GM19324 (cell line): ENCODE measurements around the gene DCDC2.
"Not testable (repeated sequence)": the region's sequence is repeated elsewhere in the genome, so short reads cannot be mapped to it uniquely, and the experiment has no call there.

Experiments used
- ATAC-seq: cut with Tn5 transposase; IDR thresholded peaks from one replicate; pipeline ENCODE4 v1.9.1; 2021; ENCODE audit warnings: mild to moderate bottlenecking, moderate library complexity; ENCODE audit not compliant: unreplicated experiment, low FRiP score

Gene DCDC2

DNA sequence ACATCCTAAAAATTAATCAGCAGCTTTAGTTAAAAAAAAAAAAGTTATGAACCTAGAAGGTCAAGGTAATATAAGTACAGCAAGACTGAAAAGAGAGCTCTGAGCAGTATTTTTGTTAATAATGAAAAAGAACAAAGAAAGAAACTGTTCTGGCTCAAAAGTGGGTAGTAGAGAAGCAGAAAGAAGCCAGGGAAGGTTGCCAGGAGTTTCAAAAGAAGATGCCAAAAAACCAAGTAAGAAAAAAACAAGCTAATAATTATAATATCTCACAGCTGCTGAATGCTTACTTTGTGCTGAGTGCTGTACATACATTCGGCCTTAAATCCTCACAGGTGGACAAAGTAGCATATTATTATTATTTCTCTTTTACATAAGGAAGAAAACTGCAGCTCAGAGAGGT lies 200.0 kb downstream of the DCDC2 start:
- no peak for ATAC-seq

DNA sequence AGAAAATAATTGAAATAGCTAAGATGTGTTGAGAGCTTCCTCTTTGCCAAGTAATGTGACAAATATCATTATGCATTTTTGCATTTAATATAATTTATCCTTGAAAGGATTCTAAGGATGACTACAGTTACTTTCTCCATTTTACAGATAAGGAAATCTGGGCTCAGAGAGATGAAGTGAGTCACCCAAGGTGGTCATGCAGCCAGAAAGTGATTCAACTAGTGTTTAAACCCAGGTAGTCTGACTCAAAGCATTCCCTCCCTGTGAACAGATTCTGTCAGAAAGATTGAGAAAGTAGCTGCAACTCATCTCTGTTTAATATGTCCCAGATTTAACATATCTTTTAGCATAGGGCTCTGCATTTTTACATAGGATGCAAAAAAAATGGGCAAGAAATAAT lies 203.7 kb downstream of the DCDC2 start:
- no peak for ATAC-seq

DNA sequence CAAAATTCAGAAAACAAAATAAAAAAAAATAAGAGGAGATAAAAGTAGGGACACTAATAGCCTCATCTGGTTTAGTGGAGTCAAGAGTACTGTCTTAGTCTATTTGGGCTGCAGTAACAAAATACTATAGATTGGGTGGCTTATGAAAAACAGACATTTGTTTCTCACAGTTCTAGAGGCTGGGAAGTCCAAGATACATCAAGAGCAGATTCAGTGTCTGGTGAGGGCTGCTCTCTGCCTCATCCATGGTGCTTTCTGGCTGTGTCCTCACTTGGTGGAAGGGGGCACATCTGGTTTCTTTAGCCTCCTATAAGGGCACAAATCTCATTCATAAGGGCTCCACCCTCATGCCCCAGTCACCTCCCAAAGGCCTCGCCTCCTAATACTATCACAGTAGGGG lies 205.8 kb downstream of the DCDC2 start:
- ATAC-seq: no peak

DNA sequence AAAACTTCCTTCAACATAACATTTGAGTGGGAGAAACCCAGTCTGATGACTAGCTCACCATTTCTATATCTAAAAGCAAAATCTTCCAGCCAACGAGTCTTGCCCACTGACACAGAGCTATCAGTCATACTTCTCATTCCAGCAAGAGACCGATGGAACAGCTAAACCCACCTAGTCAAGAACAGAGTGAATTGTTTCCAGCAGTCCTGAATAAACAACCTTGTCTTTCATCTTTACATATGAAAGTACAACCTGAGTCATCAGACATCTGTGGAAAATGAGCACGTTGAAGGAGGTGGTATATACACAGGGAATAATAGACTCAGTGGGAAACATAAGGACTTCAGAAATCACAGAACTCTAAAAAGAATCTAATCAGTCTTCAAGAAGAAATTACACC lies 208.0 kb downstream of the DCDC2 start:
- no peak for ATAC-seq

DNA sequence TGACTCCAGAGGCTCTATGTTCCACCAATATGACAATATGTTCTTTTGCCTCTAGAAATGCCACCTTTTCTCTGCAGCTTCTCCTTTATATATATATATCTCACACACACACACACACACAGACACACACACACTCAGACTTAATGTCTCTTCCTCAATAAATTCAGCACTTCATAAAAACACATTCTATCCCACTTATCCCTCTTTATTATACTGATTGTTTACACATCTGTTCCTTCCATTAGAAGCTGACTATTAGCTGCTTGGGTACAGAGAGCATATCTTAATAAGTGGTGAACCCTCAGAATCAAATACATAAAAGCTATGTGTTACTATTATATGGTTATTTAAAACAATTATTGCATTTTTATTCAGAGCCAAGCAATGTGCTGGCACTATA lies 208.6 kb downstream of the DCDC2 start:
- no peak for ATAC-seq

DNA sequence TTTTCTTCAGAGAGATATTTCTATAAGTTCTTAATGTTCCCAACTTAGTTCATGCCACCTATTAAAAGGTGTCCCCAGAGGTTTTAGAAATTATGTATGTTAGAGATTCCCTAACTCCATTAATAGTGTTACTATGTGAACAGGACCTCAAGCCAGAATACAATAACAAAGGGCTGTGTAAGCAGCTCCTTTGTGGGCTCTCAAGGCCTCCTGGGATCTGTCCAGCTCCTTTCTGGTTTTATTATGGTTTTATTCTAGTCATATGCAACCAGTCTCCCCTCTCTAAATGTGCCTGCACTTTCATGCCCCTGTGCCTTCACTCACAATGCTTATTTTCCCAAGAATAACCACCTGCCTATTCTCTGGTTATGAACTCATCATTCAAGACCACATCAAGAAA lies 209.2 kb downstream of the DCDC2 start:
- ATAC-seq: no peak

DNA sequence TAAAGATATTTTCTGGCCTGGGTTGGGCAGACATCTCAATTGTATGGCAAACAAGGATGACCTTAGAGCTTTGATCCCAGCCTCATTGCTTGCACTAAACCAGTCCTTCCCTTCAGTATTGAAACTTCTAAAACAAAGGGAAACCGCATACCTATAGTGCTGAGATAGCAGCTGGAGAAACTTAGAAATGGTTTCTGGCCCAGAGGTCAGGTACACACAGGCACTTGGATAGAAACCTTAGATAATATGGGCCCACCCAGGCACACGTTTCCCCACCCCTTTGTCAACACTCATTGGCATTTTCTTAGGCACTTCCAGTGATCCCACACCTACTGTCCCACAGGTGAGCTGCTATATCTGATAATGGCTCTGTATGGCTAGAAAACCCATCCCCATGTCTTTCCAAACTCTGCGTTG lies 209.7 kb downstream of the DCDC2 start:
- ATAC-seq: no peak

DNA sequence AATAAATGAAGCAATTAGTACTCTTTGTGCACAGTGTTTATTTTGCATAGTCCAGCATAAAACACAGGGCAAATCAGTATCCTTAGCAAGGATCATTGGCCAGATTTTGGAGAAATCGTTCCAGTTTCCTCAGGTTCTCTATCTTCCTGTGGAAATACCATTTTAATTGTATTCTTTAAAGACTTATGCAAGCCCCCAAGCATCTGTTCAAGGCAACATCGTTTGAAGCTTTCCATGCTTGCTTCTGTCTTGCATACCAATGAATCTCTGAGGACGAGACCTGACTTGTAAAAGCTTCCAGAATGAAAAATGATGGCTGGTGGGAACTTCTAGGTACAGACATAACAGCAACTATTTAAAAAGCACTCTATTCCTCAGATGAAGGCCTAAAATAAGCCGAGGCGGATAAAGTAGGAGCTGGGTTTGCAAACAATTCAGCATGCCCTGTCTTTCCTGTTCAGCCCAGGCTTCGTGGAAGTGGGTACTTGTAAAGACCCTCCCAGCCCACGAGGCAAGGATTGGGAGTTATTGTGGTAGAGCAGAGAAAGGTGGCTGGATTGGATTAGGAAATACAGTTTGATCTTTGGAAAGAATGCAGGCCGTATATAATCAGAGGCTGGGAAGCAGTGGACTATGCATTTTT lies 210.2 kb downstream of the DCDC2 start:
- ATAC-seq: no peak

DNA sequence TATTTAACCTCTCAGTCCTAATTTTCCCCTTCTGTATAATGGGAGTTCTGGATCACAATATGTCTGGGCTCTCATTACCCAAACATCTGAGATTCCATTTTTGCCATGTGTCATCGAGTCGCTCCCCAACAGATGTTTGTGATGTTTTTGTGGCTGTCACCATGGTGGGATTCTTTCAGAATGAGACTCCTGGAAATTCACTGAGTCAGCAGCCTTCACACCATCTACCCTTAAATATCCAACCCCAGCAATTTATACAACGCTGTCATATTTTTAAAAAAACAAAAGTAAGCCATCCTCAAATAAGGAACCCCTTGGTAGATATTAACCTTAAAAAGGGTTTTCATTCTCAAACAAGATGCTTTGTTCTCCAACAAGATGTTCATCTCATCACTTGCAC lies 211.0 kb downstream of the DCDC2 start:
- ATAC-seq: no peak

DNA sequence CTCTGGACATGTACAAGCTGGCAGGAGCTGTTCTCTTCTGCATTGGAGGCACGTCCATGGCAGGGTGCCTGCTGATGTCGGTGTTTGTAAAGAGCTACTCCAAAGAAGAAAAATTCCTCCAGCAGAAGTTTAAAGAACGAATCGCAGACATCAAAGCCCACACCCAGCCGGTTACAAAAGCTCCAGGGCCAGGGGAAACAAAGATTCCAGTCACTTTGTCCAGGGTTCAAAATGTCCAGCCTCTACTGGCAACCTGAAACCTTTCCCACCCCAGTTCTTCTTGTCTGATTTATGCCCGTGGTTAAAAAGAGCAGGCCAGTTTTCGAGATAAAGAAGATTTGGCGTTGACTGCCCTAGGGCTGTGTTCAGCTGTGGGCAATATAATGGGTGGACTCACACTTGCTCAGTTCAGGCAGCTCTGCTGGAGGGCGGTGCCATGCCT lies 212.1 kb downstream of the DCDC2 start:
- no peak for ATAC-seq

DNA sequence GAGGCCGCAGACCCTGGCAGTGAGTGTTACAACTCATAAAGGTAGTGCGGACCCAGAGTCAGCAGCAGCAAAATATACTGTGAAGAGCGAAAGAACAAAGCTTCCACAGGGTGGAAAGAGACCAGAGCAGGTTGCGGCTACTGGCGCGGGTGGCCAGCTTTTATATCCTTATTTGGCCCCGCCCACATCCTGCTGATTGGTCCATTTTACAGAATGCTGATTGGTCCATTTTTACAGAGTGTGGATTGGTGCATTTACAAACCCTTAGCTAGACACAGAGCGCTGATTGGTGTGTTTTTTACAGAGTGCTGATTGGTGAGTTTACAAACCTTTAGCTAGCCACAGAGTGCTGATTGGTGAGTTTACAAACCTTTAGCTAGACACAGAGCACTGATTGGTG lies 215.1 kb downstream of the DCDC2 start:
- ATAC-seq: not testable (repeated sequence)

DNA sequence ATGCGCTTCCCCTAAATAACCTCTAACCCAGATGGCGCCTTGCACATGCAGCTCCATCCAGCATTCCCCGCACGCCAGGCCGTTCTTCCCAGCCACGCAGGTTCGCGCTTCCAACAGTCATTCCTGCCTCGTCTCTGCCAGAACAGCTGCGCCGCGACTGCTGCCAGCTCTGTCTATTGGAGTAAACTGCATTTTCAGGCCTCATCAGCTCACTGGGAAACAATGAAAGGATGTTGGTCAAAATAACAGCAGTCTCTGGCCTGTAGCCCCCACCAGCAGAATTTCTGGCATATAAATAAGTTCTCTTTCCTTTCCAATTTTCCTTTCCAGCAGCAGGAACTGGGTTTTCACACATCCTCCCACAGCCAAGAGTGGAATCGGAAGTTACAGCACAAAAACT lies 217.3 kb downstream of the DCDC2 start:
- ATAC-seq: no peak

DNA sequence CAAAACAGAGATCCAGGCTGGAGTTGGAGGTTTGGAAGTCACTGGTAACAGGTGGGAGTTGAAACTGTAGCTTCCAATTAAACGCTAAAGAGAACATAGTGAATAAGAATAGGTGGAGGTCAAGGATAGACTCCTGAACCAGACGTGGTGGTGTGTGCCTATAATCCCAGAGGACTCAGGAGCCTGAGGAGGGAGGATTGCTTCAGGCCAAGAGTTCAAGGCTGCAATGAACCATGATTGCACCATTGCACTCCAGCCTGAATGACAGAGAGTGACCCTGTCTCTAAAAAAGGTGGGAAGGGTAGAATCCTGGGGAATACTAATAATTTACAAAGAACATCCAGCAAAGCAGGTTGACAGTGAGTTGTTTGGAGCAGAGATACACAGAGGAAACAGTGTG lies 218.2 kb downstream of the DCDC2 start:
- no peak for ATAC-seq

DNA sequence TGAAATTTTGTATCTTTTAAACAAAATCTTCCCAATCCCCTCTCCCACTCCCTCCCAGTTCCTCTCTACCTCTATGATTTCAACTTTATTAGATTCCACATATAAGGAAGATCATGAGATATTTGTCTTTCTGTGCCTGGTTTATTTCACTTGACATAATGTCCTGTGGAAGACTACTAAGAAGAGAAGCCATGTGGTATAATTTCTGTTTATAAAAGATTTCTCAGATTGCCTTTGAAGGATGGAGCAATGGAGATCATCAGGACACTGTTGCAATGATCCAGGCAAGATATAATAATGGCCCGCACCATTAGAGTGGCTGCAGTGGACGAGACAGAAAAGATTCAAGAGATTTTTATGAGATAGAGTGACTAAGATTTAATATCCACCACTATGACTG lies 218.8 kb downstream of the DCDC2 start:
- no peak for ATAC-seq

DNA sequence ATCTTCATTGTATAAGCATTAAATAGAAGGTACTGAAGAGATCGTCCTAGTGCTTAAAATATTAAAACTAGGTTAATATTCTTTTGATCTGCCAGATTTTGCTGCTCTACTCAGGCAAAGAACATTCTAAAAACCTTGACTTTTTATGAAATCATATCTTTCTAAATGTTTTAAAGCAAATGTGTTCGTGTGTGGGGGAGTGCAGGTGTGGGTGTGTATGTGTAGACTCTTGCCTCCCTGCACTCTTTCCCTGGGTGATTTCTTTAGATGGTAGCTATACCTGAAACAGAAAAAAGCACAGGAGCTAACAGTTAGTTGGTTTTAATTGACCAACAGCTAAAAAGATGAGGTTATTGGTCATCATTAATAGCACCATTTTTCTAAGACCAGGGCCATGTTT lies 226.1 kb downstream of the DCDC2 start:
- ATAC-seq: no peak

DNA sequence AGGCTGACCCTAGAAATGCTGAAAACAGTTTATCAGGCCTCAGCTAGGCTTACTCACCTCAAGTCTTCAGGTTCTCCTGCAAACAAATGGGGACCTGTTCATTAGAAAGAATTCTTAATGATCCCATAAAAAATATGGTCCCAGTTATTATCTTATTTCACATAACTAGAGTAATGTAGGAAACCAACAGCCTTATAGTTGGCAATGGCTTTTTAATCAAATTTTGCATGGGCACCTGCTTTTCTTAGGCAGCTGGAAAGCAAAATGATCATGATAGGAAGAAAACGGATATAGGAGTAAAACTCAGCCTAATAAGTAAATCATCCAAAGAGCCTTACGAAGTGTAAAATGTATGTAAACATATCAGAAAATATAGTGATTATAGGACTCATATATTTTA lies 230.5 kb downstream of the DCDC2 start:
- no peak for ATAC-seq

DNA sequence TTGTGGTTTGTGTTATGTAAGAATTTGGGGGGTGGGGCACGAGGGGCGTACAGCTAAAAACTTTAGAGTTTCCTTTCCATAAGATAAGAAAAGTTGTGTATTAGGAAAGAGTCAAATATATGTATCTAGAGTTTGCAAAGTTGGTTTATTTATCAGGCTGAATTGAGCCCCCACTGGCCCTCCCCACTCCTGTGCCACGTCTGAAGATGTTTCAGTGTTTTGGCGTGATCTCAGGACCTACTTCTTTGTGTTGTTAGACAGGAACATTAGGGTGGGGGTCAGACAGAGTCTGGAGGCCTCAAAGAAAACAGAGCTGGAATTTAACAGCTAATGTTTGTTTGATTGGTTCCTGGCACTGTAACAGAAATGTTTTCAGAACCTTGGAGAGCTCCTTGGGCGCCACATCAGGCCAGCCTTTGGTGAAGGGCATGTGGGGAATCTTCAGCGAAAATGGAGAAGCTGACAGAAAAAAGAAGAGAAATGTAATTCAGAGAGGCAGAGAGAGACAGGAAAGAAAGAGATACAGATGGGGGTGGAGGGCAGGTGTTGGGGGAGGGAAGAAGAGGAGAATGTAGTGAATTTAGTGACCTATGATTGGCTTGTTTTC lies 231.2 kb downstream of the DCDC2 start:
- no peak for ATAC-seq

DNA sequence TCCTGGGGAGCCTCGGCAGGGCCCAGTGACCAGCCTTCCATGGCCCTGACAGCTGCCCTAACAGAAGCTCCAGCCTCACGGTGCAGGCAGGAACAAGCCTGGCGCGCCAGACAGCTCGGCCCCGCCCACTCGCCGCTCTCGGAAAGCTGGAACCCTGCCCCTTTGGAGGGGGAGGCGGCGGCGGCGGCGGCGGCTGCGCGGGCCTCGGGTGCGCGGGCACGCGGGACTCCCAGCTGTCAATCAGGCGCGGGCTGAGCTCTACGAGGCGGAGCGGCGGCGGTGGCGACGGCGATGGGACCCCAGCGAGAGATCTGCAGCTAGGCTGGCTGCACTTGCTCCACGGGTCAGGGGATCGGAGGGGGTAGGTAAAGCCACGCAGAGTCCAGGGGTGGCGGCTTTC lies 231.9 kb downstream of the DCDC2 start, which contains the start of gene NRSN1:
Gene NRSN1 (plus strand): TSS at position 236 of the 400 bp plus-strand sequence. CDS start 8,113 bp downstream, outside the sequence.
- ATAC-seq: no peak

DNA sequence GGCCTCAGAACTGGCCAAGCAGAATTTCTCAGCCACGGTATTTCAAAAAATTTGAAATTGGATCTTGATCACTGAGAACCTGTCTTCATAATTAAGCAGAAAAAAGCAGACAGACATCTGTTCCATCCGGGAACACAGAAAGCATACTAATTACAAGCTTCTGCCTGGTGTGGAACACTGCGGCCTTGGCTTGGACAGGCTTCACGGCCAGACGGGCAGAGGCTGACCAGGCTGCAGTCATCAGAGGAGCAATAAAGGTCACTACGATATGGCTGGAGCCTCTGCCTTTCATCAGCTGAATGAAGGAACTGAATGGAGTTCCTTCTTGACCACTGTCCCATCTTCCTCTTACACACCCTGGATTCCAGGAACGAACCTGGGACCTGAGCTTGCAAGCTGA lies 235.7 kb downstream of the DCDC2 start:
- no peak for ATAC-seq
